ENCODE results near the gene STAMBPL1.
A peak's percentile ranks its signal among the peaks of the same experiment; 100 is the strongest.

The STAMBPL1 gene

DNA sequence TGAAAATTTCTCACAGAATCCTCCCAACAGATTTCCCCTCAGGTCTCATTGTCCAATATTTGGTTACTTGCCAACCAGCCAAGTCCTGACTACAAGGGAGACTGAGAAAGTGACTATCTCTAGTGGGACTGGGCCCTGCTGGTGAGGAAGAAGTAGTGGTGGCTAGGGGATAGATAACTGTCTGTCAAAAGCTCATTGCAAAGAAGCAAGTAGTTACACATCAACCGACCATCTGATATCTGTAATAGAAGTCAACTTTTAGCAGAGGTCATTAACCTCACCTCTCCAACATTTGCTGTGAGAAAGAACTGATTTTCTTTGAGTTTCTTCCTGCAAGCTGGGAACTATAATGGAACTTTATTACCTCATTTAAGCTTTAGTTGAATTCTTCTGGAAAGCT is 15.2 kb downstream of the STAMBPL1 start:
- no peak for DNase-seq

DNA sequence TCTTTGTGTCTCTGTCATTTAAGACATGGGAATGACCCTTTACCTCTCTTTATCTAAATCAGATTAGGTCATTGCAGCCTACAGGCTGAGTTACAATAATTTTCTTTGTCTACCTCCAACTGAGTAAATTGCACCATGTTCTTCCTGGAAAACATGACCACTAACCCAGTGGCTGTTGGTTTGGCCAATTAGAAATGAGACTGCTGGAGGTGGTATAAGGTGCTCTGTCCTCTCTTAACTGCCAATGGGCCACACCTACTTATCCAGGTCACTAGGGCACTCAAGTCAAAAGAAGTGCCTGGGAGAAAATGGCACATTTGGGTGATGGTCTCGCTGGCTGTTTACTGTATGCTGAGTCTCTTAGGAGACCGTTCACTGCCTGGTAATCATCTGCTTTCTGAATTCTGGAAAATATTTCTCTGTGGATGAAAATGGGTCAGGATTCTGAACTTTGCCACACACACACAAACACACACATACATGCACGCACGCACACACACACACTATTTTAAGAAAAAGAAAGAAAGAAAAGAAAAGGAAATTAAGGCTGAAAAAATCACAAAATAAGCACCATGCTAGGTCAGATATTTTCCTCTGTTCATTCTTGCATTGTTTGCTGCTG is 16.4 kb downstream of the STAMBPL1 start:
- no peak for DNase-seq

DNA sequence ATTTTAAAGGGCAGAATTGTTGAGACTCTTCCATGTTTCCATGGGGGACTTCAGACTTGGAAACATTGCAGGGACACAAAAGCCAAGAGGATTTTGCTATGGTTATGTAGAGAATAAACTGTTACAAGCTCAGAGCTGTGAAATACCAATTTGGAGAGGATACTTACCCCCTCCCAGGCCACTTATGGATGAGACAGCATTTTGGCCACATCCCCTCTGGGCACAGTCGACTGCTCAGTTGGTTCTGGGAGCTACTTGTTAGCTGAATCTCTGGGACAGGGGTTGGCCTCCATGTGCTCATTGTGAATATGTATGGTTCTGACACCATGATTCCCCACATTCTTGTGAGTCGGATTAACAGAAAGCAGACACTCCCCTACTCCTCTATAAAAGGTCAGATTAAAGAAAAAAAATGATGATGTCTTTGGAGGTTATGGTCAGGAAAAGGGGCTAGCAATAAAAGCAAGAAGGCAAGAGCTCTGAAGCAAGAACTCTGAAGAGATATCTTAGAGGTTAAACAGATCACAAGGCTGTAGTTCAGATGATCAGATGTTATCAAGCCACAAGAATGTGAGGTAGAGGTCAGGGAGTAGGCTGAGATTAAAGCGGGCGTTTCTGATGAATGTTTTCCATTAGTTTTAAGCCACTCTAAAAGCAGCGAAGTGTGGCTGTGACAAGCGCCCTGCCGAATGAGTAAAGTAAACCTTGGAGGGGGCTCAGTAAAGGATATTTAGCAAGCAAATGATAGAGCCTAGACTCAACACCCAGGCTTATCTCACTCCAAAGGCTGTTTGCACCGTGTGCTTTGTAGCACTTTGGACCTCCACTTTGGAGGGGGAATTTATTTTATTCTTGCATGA is 17.2 kb downstream of the STAMBPL1 start:
- no peak for DNase-seq

DNA sequence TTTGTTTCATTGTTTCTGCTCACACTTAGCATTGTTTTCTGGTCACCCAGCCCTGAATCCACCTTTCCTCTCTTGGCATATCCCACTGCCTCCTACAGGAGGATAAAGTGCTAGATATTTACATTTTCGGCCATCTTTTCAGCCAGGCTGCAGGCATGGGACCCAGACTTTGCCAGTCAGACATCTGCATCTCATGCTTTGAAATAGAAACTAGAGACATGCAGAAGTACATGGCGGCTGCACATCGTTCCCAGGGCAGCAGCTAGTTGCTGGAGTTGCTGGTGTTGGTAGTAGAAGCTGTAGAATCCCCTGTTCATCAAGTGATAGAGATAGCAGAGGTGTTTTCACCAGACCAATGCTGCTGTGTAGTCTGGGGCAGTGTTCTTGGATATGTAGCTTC is 18.7 kb downstream of the STAMBPL1 start:
- no peak for DNase-seq

DNA sequence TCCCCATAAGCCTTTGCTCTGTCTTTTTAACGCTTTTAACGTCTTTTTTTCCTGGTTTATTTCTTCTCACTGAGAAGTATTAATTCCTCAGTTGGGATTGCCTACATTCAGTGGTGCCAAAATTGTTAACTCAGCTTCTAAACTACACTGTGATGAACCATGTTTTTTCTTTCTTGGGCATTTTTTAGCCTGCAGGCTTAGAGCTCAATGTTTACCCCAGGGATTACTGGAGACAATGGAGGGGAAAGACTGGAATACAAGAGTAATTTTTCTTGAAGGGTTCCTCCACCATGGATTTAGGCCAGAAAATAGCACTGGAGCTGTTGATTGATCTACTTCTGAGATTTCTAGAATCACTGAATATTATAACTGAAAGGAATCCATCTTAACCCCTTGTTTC is 19.8 kb downstream of the STAMBPL1 start:
- no peak for DNase-seq

DNA sequence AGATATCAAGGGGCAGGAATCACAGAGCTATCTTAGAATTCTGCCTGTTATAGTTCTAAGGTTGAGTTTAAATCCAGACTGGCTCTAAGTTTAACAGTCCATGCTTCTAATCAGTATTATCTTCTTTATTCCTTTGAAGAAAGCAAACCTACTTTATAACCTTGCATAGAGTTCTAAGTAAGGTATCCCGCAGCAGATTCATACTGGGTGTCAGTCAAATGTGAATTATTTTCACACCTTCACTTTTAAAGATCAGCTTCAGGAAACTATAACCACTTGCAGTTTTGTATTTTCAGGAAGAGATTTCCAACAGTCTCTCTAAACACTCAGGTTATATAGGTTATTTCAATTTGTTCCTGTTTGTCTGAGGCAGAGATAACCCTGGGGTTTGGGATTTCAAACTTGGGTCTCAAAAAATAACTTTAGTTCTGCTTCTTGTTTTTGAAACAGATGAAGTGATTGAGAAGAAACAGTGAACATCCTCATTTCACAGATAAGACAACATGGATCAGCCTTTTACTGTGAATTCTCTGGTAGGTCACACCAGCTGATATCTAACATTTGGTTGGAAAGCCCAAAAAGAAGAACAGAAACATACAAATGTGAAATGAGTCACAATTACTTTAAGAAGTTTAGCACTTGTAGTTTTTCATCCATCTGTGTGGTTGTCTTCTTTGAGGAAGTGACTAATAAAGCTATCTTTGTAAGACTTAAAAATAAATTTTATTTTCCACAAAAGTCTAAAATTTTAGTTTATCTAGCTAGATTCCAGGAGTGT is 21.4 kb downstream of the STAMBPL1 start:
- no peak for DNase-seq

DNA sequence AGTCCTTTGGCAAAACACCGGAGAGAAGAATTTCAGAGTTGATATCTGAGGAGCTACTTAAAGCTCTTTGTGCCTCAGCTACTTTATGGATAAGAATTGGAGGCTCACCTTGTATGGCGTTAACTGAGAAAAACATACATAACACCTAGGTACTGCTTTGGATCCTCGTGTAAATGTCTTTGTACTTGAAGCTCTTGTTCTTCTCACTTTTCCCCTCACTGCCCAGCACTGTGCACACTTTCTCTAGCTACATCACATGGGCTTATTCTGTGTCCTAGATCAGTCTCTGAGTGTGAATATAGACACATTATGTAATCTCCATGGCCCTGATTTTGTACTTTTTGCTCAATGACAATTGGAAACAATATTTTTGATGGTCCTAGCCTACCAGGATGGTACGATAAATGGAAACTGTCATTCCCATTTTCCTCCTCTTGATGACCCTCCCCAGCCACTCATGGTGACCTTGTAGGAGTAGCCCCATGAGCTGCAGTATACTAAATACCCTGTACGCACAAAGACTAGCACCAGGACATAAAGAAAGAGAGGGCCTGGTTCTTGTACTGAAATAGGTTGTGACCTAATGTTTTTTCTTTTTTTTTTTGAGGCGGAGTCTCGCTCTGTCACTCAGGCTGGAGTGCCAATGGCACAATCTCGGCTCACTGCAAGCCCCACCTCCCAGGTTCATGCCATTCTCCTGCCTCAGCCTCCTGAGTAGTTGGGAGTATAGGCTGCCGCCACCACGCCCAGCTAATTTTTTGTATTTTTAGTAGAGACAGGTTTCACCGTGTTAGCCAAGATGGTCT is 22.1 kb downstream of the STAMBPL1 start:
- no peak for DNase-seq

DNA sequence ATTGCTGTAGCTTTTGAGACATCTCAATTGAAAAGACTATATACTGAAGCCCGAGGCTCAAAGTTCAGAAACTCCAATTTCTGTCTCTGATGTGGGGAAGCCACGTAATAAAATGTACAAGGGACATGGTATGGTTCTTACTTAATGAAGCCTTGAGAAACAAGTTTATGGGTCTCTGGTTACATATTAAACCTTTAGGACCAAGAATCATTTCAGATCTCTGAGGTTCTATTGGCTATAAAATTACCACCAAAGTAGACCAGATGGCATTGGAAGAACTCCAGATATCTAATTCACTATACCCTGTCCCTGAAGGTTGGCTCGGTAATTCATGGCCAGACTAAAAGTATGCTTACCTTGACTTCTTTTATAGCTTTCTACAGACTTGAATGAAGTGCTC is 23.7 kb downstream of the STAMBPL1 start:
- DNase-seq, result no peak

DNA sequence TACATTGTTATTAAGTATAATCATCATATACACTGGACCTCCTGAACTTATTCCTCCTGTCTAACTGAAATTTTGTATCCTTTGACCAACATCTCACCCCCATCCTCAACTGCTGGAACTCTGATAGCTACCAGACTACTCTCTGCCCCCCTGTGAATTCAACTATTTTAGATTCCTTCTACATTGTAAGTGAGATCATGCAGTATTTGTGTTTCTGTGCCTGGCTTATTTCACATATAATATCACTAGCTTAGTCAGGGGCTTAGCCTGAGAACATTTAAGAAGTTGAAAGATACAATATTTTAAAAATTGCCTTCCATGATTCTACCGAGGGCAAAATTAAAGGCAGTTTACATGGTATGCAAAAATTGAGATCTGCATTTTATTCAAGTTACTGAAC is 26.9 kb downstream of the STAMBPL1 start:
- DNase-seq, result no peak

DNA sequence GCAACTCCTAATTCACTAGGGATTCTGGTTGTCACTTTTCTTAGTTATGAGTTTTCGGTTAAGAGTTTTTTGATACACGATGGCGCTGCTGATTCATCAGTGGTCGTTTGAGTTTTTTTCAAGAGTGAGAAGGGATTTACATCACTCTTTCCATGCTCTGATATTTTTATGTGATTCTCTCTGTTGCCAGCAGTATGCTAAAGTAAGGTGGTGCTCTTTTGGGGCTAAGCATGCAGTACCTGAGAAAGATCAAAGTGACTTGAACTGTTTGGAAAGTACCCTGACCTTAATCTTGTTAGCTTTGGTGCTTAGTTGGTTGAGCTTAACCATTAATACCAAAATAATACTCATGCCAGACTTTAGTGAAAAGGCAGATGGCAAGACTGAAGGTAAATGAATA is 28.1 kb downstream of the STAMBPL1 start:
- DNase-seq, result no peak

DNA sequence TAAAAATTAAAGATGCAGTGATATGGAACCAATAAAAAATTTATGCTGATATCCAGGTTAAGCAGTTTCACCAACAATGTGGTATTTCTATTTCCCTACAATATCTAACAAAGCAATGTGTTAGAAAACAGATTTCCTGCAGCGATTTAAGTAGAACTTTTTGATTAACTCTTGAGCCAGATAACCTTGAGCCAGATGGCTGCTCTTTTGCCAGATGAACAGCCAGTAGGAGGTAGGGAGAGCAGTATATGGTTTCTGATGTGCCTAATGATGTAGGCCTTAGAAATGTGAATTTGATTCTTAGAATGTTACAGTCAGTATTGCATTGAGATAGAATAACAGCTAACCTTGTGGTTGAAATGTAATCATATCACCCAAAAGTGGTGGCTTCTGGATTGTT is 31.1 kb downstream of the STAMBPL1 start:
- no peak for DNase-seq

DNA sequence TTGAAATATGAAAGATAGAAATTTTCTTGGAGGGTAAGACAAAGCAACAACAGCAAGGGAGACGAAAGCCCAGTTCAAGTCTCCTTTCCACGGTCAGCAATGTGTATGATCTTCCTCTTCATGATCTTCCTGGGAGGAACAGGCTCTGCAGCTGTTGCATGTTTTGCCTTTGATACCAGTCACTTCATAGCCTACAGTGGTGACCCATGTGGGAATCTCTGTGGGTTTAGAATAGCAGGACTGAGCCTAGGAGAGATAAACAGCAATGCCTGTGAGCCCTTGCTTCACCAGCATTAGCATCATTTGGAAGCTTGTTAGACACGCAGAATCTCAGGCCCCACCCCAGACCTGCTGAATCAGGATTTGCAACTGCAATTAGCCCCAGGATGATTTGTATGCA is 31.8 kb downstream of the STAMBPL1 start:
- DNase-seq, result no peak

DNA sequence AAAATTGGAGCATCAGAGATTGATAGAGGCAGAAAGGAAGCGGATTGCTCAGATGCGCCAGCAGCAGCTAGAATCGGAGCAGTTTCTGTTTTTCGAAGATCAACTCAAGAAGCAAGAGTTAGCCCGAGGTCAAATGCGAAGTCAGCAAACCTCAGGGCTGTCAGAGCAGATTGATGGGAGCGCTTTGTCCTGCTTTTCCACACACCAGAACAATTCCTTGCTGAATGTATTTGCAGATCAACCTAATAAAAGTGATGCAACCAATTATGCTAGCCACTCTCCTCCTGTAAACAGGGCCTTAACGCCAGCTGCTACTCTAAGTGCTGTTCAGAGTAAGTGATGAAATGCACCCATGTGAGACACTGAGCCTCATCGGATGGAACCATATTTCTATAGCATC is 33.1 kb downstream of the STAMBPL1 start:
- DNase-seq, result peak; percentile 83

DNA sequence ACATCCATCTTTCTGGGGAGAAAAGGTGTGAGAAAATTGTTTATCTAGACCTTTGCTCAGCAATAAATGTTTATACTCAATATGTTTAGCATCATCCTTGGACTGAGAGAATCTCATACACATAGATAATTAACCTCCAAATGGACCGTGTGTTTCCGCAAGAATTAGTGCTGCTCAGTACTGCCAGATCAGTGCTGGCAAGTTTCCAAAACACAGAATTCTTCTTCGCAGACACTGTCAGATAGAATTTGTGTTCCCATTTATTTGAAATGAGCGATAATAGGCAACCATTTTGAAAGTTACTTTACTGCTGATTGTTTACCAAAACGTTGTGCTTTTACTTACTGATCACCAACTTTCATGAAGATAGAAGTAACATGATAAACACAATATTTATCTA is 33.7 kb downstream of the STAMBPL1 start:
- DNase-seq, result no peak

DNA sequence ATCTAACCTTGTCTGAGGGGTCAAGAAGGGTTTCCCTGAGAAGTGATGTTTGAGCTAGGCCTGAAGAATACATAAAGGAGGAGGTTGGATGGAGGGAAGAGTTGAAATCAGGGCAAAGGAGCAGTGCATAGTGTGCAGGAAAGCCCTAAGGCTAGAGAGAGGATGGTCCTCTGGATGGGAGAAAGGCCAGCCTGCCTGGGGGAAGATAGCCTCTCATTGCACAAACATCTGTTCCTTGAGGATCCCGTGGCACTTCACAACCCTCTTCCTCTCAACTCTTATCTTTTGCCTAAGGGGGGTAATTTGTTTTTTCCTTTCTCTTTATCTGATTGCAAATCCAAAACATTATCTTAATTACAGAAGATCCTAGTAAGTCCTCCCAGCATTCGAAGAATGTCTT is 35.7 kb downstream of the STAMBPL1 start:
- DNase-seq, result no peak

DNA sequence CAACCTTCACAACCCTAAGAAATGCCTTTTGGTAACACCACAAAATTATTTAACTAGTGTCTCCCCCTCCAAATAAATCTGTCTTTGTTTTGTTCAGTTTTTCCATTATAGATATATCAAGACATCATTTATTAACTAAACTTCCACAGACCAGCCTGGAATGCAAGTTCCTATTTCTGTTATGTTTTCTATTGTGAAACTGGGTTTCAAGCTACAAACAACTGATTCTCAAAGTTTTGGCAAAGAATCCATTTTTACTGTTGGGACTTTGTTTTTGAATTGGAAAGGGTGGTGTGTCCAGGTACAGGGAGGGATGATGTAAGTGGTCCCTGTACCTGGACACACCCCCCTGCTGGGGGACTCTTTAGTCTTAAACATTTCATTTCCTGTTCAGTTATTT is 36.2 kb downstream of the STAMBPL1 start:
- no peak for DNase-seq

DNA sequence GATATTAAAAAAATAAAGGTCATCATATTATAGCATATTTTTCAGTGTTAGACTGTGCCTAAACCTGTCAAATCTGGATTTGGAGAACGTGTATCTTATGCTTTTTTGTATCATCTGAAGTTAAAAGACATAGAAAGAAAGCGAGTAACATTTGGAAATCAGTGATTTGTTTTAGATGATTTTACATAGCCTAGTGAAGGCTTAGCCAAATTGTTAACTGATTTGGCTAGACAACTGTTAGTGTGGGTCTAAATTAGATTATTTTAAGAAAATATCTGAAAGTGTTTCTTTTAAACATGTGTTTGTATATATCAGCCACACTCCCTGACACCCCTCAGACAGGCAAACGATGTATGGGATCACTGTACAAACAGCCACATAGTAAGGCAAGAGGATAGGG is 36.9 kb downstream of the STAMBPL1 start:
- no peak for DNase-seq

DNA sequence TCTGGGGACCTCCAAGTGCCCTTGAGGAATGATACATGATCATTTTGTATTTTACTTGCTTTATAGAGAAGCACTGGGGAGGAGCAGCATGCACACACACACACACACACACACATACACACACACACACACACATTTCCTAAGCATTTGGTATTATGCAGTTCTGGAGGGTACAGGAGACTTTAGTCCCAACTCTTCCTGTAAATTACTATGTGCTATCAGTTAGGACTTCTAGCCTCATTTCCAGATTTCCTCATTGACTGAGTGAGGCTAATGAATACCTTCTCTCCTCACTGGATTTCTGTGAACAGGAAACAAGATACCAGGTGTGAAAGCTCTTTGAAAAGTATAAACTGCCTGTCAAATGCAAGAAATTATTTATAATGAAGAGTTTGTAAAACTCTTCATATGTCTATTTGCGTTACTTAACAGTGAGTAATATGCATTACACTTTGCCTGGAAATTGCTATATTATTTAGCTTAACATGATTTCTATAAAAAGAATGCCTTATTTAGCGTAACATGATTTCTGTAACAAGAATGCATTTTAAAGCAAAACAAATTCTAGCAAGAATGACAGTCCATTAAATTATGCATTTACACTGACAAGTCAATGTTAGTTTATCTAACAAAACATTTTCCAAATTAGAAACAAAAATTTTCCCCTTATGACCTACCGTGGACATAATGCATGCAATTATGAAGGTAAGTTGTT is 38.3 kb downstream of the STAMBPL1 start:
- no peak for DNase-seq

DNA sequence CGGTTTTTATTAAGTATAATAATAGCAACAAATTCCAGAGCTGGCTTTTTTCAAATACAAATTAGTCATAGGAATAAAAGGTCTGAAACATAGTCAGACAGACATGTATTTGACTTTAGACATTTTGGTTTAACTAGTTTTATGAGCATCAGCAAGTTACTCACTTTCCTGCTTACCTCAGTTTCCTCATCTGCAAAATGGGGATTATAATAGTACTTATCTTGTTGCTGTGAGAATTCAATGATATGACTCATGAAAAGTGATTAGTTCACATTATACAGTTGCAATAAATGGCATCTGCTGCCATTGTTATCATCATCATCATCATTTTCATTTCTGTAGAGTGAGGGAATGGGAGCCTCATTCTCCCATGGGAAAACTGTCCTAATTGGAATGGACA is 39.0 kb downstream of the STAMBPL1 start:
- DNase-seq, result no peak

DNA sequence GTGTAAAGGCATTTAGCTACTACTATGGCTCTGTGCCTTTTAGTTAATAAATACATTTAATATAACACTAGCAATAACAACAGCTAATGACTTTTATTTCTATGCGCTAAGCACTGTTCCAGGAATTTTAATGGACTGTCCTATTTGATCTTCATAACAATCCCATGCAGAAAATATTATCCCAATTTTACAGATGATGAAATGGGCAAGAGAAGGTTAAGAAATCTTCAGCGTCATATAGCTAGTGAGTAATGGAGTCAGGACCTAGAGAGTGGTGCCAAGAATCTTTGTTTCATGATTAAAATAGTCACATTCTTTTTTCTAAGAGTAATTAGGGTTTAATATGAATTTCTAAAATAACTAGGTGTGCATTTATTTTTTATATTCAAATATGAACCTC is 40.2 kb downstream of the STAMBPL1 start:
- DNase-seq, result no peak

DNA sequence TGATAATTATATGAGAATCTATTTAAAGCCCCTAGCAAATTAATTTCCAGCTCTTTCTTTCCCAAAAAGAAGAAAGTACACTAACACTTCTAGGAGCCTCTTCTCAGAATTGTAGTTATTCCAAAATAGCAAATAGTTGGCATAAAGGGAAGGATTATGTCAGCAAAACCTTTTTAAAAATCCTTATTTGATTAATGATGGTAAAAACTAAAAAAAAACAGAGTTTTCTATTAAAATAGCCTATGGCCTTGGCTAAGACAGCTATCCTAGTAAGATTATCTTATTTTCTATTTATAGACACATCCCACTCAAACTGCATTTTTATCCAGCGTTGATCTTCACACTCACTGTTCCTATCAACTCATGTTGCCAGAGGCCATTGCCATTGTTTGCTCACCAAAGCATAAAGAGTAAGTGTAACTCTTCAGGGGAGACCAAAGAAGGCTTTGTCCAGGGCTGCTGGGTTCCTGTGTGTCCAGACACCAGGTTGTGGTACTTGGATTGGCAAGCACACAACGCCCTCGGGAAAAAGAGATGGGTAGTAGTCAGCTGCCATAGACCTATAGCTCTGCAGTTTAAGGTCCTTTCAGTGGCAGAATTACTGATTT is 41.0 kb downstream of the STAMBPL1 start:
- DNase-seq, result no peak

DNA sequence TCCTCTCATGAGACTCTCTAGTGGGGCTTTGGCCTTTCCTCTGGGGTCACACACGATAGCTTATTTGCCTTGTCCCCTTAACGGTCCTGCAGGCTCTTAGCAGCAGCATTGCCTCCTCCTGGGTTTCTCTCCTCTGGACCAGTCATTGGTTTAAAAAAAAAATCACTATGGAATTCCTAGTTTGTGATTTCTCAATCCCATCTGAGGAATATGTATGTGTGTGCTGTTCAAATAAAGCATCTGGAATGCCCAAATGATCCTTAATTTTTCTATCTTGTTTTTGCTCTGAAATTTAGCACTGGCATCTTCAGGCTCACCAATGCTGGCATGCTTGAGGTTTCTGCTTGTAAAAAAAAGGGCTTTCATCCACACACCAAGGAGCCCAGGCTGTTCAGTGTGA is 42.0 kb downstream of the STAMBPL1 start:
- DNase-seq, result no peak
